GM12873 (cell line): ENCODE data around the gene DHRS7B.

Experiments used
- CTCF ChIP-seq: IDR thresholded peaks from 2 replicates; pipeline ENCODE4 v1.5.1; 2012; ENCODE audit warnings: low read depth, mild to moderate bottlenecking, moderate library complexity, low read length, control low read depth; ENCODE audit not compliant: insufficient read depth; ENCODE audit errors: missing control alignments

DHRS7B gene

GRCh38 chr17:21126645-21127508, at the start of gene DHRS7B:
Gene DHRS7B (plus strand): TSS chr17:21126964. CDS start chr17:21126972, 8 bp downstream.
- TF ChIP-seq CTCF, result no peak

GRCh38 chr17:21077281-21077680, 49.5 kb upstream of the DHRS7B start:
- no peak for TF ChIP-seq CTCF

- TF ChIP-seq CTCF, result no peak
Observed at GRCh38 chr17:21078016-21078780, 48.6 kb upstream of the DHRS7B start.

- TF ChIP-seq CTCF, result no peak
Observed at GRCh38 chr17:21079196-21079595, 47.6 kb upstream of the DHRS7B start.

- TF ChIP-seq CTCF, result no peak
Observed at GRCh38 chr17:21082001-21082436, 44.7 kb upstream of the DHRS7B start.

- no peak for TF ChIP-seq CTCF
Observed at GRCh38 chr17:21085707-21086106, 41.1 kb upstream of the DHRS7B start.

GRCh38 chr17:21089145-21089544, 37.6 kb upstream of the DHRS7B start:
- TF ChIP-seq CTCF, result no peak
